ENCODE measurements around the gene SVEP1. TPM values are rescaled to one million over a fixed set of nuclear protein-coding genes. Genes with fewer than 3 reads are reported as not detected.
"Not testable (repeated sequence)": the region's sequence is repeated elsewhere in the genome, so short reads cannot be mapped to it uniquely, and the experiment has no call there.

SVEP1 gene
- not detected in 2 replicates for total RNA-seq

DNA sequence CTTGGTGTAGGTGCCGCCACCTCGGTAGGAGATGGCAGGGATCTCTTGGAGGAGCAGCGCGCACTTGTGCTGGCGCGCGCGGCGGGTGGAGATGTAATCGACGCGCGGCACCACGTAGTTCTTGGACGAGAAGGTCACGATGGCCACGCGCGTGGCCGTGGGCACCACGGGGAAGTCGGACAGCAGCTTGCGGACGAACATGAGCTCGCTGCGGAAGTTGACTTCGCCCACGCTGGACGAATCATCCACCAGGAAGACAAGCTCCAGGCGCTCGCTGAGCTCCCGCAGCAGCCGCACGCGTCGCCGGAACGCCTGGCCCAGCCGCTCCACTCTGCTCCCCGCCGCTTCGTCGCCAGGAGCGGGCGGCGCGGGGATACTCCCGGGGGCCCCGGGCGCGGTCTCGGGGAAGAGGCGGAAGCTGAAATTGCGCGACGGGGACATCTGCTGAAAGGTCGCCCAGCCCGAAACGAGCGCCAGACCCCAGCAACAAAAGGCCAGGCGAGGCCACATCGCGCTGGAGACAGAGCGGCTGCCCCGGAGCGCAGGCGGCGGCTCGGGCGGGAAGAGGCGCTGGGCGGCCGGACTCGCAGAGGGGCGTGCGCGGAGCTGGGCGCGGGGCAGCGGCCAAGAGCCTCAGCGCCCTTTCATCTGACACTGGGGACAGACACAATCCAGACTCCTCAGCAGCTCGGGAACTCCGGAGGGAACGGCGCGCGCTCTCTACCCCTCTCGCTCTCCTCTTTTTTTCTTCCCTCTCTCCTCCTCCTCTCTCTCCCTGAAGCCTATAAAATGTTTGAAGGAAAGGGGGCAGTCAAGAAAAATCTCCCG lies at the start of gene SVEP1:
SVEP1 (minus strand) TSS at position 708 of the 828 bp plus-strand sequence; CDS start at position 510, 198 bp downstream.
- DNase-seq = no peak
- Mint-ChIP-seq H3K27me3 (peaks cover 45% of the 10 kb centered on the region), H3K36me3 (ENCODE audit: low read depth) (no peaks in the 10 kb centered on the region), H3K27ac (no peak within 1 kb of the TSS), H3K4me3 (peak within 1 kb of the TSS; percentile 38), H3K4me1 (peaks cover 4% of the 10 kb centered on the region), H3K9me3 (no peaks in the 10 kb centered on the region)
- intact Hi-C loops (cut with micrococcal nuclease) = no loop called here

DNA sequence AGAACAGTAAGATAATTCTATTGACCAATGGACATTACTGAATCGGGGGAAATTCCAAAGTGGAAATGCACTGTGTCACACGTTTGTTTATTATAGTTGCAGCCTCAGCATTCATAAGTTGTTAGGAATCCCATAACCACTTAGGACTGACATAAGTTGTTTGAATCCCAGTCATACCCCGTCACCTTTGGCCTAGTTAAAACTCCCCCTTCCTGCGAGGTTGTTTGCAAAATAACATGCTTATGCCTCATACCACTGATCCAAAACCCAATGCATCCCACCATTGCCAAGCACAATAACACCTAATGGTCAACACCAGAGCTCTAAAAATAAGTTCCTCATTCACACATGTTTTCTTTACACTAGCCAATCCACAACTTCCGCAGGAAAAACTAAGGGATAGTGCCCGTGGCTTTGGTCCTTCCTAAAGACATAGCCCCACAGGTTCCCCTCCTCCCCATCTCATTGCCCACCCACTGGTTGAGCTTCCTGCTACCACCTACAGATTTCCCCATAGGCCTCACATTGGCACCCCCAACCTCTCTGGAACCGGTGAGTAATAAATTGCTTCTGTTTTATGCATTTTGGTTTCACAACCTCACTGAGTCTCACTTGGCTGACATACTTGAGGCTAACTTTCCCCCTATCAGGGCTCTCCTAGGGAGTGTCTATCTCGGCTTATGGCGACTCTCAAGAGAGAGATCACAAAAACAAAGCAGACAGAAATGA lies 46.7 kb upstream of the SVEP1 start:
- intact Hi-C loops (cut with micrococcal nuclease) = loop anchor here (10.0 kb wide), 1 partner anchor 201 kb away; no protein-coding TSS in a partner anchor

DNA sequence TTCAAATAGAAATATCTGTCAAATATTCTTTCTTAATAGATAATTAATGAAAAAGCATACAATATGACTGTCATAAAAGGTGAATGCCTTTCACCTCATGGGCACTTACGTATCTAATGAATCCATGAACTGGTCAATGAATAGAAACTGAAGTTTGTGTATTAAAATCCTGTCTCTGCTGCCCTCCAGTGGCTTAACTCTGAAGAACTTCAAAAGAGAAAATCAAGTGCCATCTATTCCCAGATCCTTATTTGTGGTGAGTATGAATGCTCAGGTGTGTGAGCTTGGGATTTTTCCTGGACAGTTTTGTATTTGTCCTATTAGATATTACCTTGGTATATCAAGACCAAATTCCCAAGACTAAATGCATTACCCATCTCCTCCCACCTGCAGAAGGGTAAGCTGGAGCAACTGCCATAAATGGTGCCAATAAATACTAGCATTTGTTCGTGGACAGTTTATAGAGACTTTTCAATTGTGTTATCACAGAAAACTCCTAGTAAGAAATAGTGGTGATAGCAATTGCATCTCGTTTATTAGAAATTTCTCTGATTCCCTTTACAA lies 44.0 kb upstream of the SVEP1 start:
- no peaks in the 10 kb centered on the region for H3K36me3 Mint-ChIP-seq (ENCODE audit: low read depth)
- peak; percentile 74 for DNase-seq
- H3K4me3 Mint-ChIP-seq = no peak overlapping the region

More for the DNA sequence above, 46.7 kb upstream of the SVEP1 start:
- H3K9me3 Mint-ChIP-seq = no peaks in the 10 kb centered on the region
- H3K27ac Mint-ChIP-seq = peak overlapping the region; percentile 47
- H3K4me3 Mint-ChIP-seq = no peak overlapping the region
- no peaks in the 10 kb centered on the region for H3K36me3 Mint-ChIP-seq (ENCODE audit: low read depth)
- peaks cover 2% of the 10 kb centered on the region for H3K27me3 Mint-ChIP-seq
- H3K4me1 Mint-ChIP-seq = peaks cover 6% of the 10 kb centered on the region
- no peak for DNase-seq

DNA sequence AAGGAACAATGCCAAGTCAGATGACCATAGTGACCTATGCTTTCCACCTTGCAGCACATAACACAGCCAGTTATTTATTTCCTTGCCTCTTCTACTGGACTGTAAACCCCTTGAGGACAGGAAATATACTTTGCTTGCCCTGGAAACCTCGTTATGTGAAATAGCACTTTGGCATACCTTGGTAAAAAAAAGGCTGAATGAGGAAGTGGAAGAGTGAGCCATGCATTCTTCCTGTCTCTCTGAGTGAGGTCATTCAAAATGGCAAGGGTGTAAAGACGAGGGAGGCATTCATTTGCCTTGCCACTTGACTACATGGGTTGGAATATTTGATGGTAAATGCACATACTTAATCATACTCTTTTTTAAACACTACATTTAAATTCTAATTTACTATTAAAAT lies 42.8 kb upstream of the SVEP1 start:
- Mint-ChIP-seq H3K27me3 (no peaks in the 10 kb centered on the region), H3K4me3 (no peak overlapping the region), H3K36me3 (ENCODE audit: low read depth) (no peaks in the 10 kb centered on the region), H3K27ac (no peak overlapping the region), H3K9me3 (no peaks in the 10 kb centered on the region), H3K4me1 (peaks cover 6% of the 10 kb centered on the region)
- no peak for DNase-seq
- intact Hi-C loops (cut with micrococcal nuclease) = loop anchor here (2.0 to 10.0 kb wide), 3 partner anchors 170 to 440 kb away; no protein-coding TSS in a partner anchor

More for the DNA sequence above, 44.0 kb upstream of the SVEP1 start:
- intact Hi-C loops (cut with micrococcal nuclease) = loop anchor here (2.0 to 10.0 kb wide), 3 partner anchors 171 to 441 kb away; no protein-coding TSS in a partner anchor
- H3K27me3 Mint-ChIP-seq = no peaks in the 10 kb centered on the region
- H3K27ac Mint-ChIP-seq = no peak overlapping the region
- H3K4me1 Mint-ChIP-seq = peaks cover 6% of the 10 kb centered on the region
- no peaks in the 10 kb centered on the region for H3K9me3 Mint-ChIP-seq

DNA sequence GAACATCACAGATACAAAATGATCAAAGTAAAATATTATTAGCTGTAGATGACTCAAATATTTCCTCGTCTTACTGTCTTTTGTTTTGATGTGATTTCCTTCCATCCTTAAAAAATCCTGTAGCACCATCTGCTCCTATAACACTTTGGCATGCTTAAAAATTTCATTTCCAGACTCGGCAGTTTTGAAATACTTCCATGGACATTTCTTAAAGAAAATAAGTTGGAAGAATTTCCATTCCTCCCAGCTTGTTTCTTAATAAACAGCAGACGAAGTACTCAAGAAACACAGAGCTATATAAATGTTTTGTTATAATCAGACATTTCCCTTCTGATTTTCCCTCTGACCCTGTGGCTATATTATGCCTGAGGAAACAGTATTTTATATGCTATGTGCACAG lies 41.2 kb upstream of the SVEP1 start:
- Mint-ChIP-seq H3K9me3 (no peaks in the 10 kb centered on the region), H3K4me1 (no peaks in the 10 kb centered on the region), H3K27ac (no peak overlapping the region), H3K36me3 (ENCODE audit: low read depth) (no peaks in the 10 kb centered on the region), H3K4me3 (no peak overlapping the region), H3K27me3 (no peaks in the 10 kb centered on the region)
- intact Hi-C loops (cut with micrococcal nuclease) = loop anchor here (10.0 kb wide), 1 partner anchor 196 kb away; no protein-coding TSS in a partner anchor
- no peak for DNase-seq

DNA sequence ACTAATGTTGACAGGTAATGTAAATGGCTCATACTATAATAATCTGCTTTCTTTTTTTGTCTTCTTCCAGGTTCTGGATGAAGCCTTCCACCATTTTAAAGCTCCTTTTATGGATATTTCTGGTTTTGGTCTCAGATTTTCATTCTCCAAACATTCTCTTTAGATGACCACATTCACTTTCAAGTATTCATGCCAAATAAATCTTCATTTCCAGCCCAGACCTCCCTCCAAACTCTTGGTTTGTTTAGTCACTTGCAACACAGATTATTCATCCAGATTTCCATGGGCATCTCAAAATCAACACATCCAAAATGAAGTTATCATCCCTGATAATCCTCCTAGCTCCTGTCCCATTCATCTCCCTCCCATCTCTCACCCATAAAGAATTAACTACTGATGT lies 40.3 kb upstream of the SVEP1 start:
- Mint-ChIP-seq H3K27me3 (peaks cover under 1% of the 10 kb centered on the region), H3K9me3 (no peaks in the 10 kb centered on the region), H3K27ac (no peak overlapping the region), H3K4me1 (no peaks in the 10 kb centered on the region), H3K4me3 (no peak overlapping the region), H3K36me3 (ENCODE audit: low read depth) (no peaks in the 10 kb centered on the region)
- no peak for DNase-seq
- intact Hi-C loops (cut with micrococcal nuclease) = loop anchor here (10.0 kb wide), 1 partner anchor 195 kb away; no protein-coding TSS in a partner anchor

DNA sequence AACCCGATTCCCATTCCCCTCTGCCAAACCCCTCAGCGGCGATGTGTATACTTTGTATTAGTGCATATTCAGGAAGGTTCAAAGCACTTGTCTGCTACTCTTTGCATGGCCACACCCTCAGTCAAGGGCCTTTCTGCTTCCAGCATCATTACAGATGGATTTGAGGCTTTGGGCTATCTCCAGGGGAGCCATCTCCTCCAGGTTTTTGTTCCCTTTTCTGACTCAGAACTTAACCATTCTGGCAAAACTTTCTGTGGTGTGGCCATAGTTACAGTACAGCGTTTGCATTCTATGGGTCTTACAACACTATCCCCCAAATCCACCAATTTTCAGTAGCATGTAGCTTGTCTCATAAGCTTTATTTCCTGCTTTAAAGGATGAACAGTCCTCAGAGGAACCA lies 36.0 kb upstream of the SVEP1 start:
- intact Hi-C loops (cut with micrococcal nuclease) = no loop called here
- Mint-ChIP-seq H3K9me3 (no peaks in the 10 kb centered on the region), H3K27ac (no peak overlapping the region), H3K36me3 (ENCODE audit: low read depth) (no peaks in the 10 kb centered on the region), H3K4me3 (no peak overlapping the region), H3K27me3 (peaks cover 4% of the 10 kb centered on the region), H3K4me1 (no peaks in the 10 kb centered on the region)
- DNase-seq = no peak

DNA sequence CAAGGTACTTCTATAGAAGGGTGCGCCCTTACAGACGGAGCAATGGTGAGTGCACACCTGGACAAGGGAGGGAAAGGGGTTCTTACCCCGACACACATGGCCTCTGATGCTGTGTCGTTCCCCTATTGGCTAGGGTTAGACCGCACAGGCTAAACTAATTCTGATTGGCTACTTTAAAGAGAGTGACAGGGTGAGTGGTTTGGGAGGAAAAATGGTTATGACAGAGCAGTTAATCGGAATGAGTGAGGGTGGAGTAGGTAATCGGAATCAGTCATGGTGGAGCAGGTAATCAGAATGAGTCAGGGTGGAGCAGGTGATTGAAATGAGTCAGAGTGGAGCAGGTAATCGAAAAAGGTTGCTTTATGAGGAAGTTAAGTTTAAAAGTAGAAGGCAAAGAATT lies 35.0 kb upstream of the SVEP1 start:
- H3K4me1 Mint-ChIP-seq; H3K27ac Mint-ChIP-seq; H3K27me3 Mint-ChIP-seq; intact Hi-C loops (cut with micrococcal nuclease); H3K9me3 Mint-ChIP-seq; DNase-seq; H3K4me3 Mint-ChIP-seq; H3K36me3 Mint-ChIP-seq (ENCODE audit: low read depth): not testable (repeated sequence)

DNA sequence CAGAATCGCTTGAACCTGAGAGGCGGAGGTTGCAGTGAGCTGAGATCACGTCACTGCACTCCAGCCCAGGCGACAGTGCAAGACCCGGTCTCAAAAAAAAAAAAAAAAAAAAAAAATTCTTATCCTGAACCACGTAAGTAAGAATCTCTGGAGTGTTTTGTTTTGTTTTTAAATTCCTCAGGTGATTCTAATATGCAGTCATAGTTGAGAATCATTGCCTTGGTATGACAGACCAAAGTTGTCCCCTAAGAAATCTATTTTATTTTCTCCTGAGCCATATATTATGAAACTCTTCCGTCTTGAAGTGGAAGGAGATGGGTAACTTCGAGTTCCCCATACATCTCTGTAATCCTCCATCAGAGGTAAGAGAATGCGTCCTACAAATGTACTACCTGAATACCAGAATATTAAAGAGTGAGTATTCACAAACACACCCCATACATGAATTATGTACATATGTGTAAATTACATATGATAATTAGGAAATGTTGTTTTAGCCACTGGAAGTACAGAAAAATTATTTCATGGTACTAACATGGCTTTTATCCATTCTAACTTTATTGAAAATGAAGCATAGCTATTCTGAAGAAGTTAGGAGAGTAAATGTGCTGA lies 26.7 kb upstream of the SVEP1 start:
- Mint-ChIP-seq H3K9me3 (no peaks in the 10 kb centered on the region), H3K4me3 (no peak overlapping the region), H3K27ac (no peak overlapping the region), H3K36me3 (ENCODE audit: low read depth) (no peaks in the 10 kb centered on the region), H3K4me1 (no peaks in the 10 kb centered on the region), H3K27me3 (no peaks in the 10 kb centered on the region)
- DNase-seq = no peak
- intact Hi-C loops (cut with micrococcal nuclease) = no loop called here

DNA sequence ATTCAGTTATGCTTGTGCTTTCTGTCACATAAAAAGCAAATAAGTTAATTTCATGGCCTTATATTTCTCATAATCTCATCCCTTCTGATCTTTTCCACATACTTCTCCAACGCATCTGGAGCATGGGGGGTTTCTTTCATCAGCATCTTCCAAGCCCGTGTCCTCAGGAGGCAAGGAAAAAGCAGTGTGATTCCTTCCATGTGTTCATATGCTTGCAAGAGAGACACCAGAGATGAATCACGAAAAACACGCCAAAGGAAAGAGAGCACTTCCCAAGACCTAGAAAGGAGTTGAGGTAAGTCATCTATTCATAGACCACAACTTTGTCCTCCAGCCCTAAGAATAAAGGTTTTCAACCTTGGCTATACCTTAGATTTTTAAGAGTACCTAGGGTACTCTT lies 26.0 kb upstream of the SVEP1 start:
- no peak for DNase-seq
- intact Hi-C loops (cut with micrococcal nuclease) = no loop called here
- no peaks in the 10 kb centered on the region for H3K36me3 Mint-ChIP-seq (ENCODE audit: low read depth)
- H3K27me3 Mint-ChIP-seq = no peaks in the 10 kb centered on the region
- no peak overlapping the region for H3K27ac Mint-ChIP-seq
- no peak overlapping the region for H3K4me3 Mint-ChIP-seq
- no peaks in the 10 kb centered on the region for H3K4me1 Mint-ChIP-seq
- no peaks in the 10 kb centered on the region for H3K9me3 Mint-ChIP-seq

DNA sequence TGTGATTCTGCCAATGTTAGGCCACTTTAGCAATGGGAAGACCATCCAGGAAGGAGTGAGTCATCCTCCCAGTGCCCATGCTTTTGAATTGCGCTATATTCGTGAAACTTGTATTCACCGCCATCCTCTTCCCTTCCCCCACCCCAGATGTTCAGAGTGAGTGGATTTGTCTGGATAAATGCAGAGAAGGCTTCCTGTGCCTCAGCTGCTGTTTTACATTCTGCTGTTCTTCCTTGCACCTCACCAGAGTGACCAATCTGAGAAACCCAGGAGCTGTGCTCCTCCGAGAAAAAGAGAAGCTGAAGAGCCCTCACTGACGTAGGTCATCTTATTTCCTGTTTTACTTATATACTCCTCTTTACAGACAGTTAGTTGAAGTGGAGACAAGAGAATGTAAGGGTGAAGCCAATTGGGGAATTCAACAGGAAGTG lies 24.6 kb upstream of the SVEP1 start:
- H3K27me3 Mint-ChIP-seq = no peaks in the 10 kb centered on the region
- intact Hi-C loops (cut with micrococcal nuclease) = no loop called here
- H3K27ac Mint-ChIP-seq = no peak overlapping the region
- no peaks in the 10 kb centered on the region for H3K9me3 Mint-ChIP-seq
- H3K4me3 Mint-ChIP-seq = no peak overlapping the region
- no peaks in the 10 kb centered on the region for H3K36me3 Mint-ChIP-seq (ENCODE audit: low read depth)
- no peak for DNase-seq
- no peaks in the 10 kb centered on the region for H3K4me1 Mint-ChIP-seq

DNA sequence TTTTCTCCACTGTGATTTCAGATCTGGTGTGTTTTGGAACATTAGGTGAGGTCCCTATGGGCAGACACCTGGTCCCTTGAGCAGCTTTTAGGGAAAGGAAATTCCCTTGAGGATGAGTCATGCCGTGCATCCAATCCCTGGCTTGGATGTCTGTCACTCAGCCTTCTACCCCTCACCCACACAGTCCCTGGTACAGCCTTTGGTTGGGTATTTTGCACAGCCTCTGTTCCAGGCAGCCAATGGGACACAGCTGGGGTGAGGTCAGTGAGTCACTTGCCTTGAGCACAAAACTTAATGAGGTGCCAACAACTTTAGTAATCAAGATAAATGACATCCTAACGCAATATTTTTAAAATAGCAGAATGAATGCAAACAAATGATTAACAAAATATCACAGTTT lies 22.7 kb upstream of the SVEP1 start:
- Mint-ChIP-seq H3K4me3 (no peak overlapping the region), H3K36me3 (ENCODE audit: low read depth) (no peaks in the 10 kb centered on the region), H3K27ac (no peak overlapping the region), H3K27me3 (no peaks in the 10 kb centered on the region), H3K4me1 (no peaks in the 10 kb centered on the region), H3K9me3 (no peaks in the 10 kb centered on the region)
- DNase-seq = no peak
- intact Hi-C loops (cut with micrococcal nuclease) = no loop called here

DNA sequence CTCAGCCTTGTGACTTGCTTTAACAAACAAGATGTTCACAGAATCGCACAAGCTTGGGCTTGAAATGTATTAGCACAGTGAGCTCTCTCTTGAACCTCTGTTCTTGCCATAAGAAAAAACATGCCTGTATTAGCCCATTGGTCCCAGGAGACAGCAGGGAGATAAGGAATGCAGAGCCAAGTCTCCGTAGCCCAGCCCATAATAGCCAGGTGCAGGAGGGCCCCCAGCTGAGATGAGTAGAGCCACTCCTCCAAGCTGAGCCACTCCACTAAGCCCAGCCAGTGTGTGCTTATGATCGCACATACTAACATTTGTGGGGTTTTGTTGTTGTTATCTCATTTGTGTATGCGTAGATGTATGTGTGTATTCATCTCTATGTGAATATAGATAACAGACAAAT lies 21.6 kb upstream of the SVEP1 start:
- Mint-ChIP-seq H3K27ac (no peak overlapping the region), H3K9me3 (no peaks in the 10 kb centered on the region), H3K4me1 (no peaks in the 10 kb centered on the region), H3K36me3 (ENCODE audit: low read depth) (no peaks in the 10 kb centered on the region), H3K4me3 (no peak overlapping the region), H3K27me3 (no peaks in the 10 kb centered on the region)
- intact Hi-C loops (cut with micrococcal nuclease) = no loop called here
- no peak for DNase-seq

Measured in activated CD4-positive, alpha-beta T cell treated with anti-CD3 and anti-CD28 coated beads, Interleukin-2, amount 10 ng/mL, durations not matched to agents 24 days and 14 days (primary cell).